Retina (tissue), 1 donor: Measurements from ENCODE around the gene PPP4R4.

Experiments
- DNase-seq: peaks from one replicate; pipeline ENCODE4 v3.0.0-alpha.2; 2016

Gene PPP4R4

GRCh38 chr14:94312481-94313246 lies 138.5 kb downstream of the PPP4R4 start:
- no peak for DNase-seq

- DNase-seq = no peak
Measured at GRCh38 chr14:94313991-94314655, 140.0 kb downstream of the PPP4R4 start.

- no peak for DNase-seq
Measured at GRCh38 chr14:94314890-94315289, 140.8 kb downstream of the PPP4R4 start.

GRCh38 chr14:94316692-94317091 lies 142.6 kb downstream of the PPP4R4 start:
- no peak for DNase-seq

GRCh38 chr14:94317259-94317658 lies 143.1 kb downstream of the PPP4R4 start:
- DNase-seq = no peak

GRCh38 chr14:94320243-94320642 lies 146.1 kb downstream of the PPP4R4 start:
- no peak for DNase-seq

- DNase-seq = no peak
Measured at GRCh38 chr14:94321421-94322271, 147.5 kb downstream of the PPP4R4 start.

- DNase-seq = no peak
Measured at GRCh38 chr14:94322648-94323570, 148.8 kb downstream of the PPP4R4 start, which contains the start of gene SERPINA6. Gene SERPINA6 (minus strand): TSS chr14:94323336. CDS start chr14:94314648, 8,688 bp downstream.

GRCh38 chr14:94328196-94328595 lies 154.1 kb downstream of the PPP4R4 start:
- DNase-seq = no peak
